Small intestine (tissue), 7 donors: Measurements from ENCODE around the gene MYO18B. TPM values are rescaled to one million over a fixed set of nuclear protein-coding genes. Genes with fewer than 3 reads are reported as not detected.
"Not testable (repeated sequence)": the region's sequence is repeated elsewhere in the genome, so short reads cannot be mapped to it uniquely, and the experiment has no call there.

ENCODE experiments used
- DNase-seq, 2 donors: peaks; one replicate each; pipeline versions ENCODE4 v3.0.0 to v3.0.0-alpha.2; 2013
- FAIRE-seq: peaks from 2 replicates; lab custom pipeline; 2012; peaks lifted over from hg19 to GRCh38; lab: Jason Lieb, UNC
- H3K27ac ChIP-seq, 3 donors: one replicate each; pipeline ENCODE4 v1.5.1; 2013; ENCODE audit warnings: low read length in 2 of 3, mild to moderate bottlenecking in 2 of 3, control low read depth in 1 of 3, inconsistent platforms in 1 of 3, low read depth in 1 of 3, moderate library complexity in 1 of 3
- H3K27me3 ChIP-seq, 3 donors: one replicate each; pipeline ENCODE4 v1.6.1; 2013; ENCODE audit warnings: low read length in 3 of 3, inconsistent platforms in 1 of 3; ENCODE audit not compliant: control insufficient read depth in 3 of 3, insufficient read depth in 3 of 3
- H3K36me3 ChIP-seq, 3 donors: one replicate each; pipeline ENCODE4 v1.6.1; 2013; ENCODE audit warnings: low read length in 3 of 3, inconsistent platforms in 1 of 3, low read depth in 1 of 3, mild to moderate bottlenecking in 1 of 3, moderate library complexity in 1 of 3; ENCODE audit not compliant: control insufficient read depth in 3 of 3, insufficient read depth in 2 of 3
- H3K4me1 ChIP-seq, 3 donors: one replicate each; pipeline ENCODE4 v1.6.1; 2013; ENCODE audit warnings: low read length in 2 of 3, inconsistent platforms in 1 of 3, low read depth in 1 of 3, mild to moderate bottlenecking in 1 of 3, moderate library complexity in 1 of 3; ENCODE audit not compliant: control insufficient read depth in 3 of 3, insufficient read depth in 2 of 3
- H3K4me3 ChIP-seq, 3 donors: one replicate each; pipeline ENCODE4 v1.5.1; 2013; ENCODE audit warnings: low read length in 3 of 3, control low read depth in 1 of 3, inconsistent platforms in 1 of 3, low read depth in 1 of 3, mild to moderate bottlenecking in 1 of 3, moderate library complexity in 1 of 3
- H3K9me3 ChIP-seq, 2 donors: one replicate each; pipeline ENCODE4 v1.6.1; 2013; ENCODE audit warnings: low read depth in 1 of 2, low read length in 1 of 2; ENCODE audit not compliant: control insufficient read depth in 2 of 2, insufficient read depth in 1 of 2
- WGBS, 3 donors: extraction: QIAGEN DNeasy Blood & Tissue Kit; methylation state at CpG; one replicate each; pipeline ENCODE4 v1.1.7; 2013; 5-methylcytosine and 5-hydroxymethylcytosine counted together
- polyA plus RNA-seq, 4 donors: library from polyadenylated mRNA; stranded (reverse) in 3 of 4; unstranded in 1 of 4; fragments of 200-250 nt in 3 of 4; fragments of 120-200 nt in 1 of 4; gene quantifications; one replicate each; pipeline versions ENCODE4 v1.2.1 to v1.2.3, GENCODE V29; 2013
- donor health status: healthy with polysubstance abuse.
- donor health status: control.
- donor health status: control.
- donor health status: Bipolar disorder and iron deficiency.
- donor health status: healthy.

Gene MYO18B
- polyA plus RNA-seq, 4 donors, result 0.01 to 1.1 (median 0.37) TPM

- H3K4me3 ChIP-seq, result no peak overlapping the region
- no peaks in the 10 kb centered on the region for H3K4me1 ChIP-seq
- no peaks in the 10 kb centered on the region for H3K36me3 ChIP-seq
- no peak for DNase-seq
- FAIRE-seq, result no peak
- WGBS, 3 donors, result 52 to 57% (median 54%) methylated on average over 9 of the region's 9 CpGs
- H3K27me3 ChIP-seq, result no peaks in the 10 kb centered on the region
- no peak overlapping the region for H3K27ac ChIP-seq
- H3K9me3 ChIP-seq, result no peaks in the 10 kb centered on the region
Measured at GRCh38 chr22:25970999-25971811, 229.2 kb downstream of the MYO18B start.

GRCh38 chr22:25972397-25972796 is 230.4 kb downstream of the MYO18B start:
- no peaks in the 10 kb centered on the region for H3K36me3 ChIP-seq
- H3K4me3 ChIP-seq, result no peak overlapping the region
- DNase-seq (no peak), FAIRE-seq (no peak)
- H3K9me3 ChIP-seq, result no peaks in the 10 kb centered on the region
- no peaks in the 10 kb centered on the region for H3K27me3 ChIP-seq
- no peaks in the 10 kb centered on the region for H3K4me1 ChIP-seq
- 71 to 78% (median 77%) methylated on average over 9 of the region's 9 CpGs for WGBS, 3 donors
- H3K27ac ChIP-seq, result no peak overlapping the region

- DNase-seq (no peak), FAIRE-seq (no peak)
- Histone ChIP-seq H3K36me3 (no peaks in the 10 kb centered on the region), H3K9me3 (no peaks in the 10 kb centered on the region), H3K27ac (no peak overlapping the region), H3K4me1 (no peaks in the 10 kb centered on the region), H3K27me3 (no peaks in the 10 kb centered on the region), H3K4me3 (no peak overlapping the region)
- WGBS, 3 donors, result 70 to 77% (median 70%) methylated on average over 1 of the region's 1 CpG
Measured at GRCh38 chr22:25976356-25976755, 234.4 kb downstream of the MYO18B start.

GRCh38 chr22:25979968-25980367 is 238.0 kb downstream of the MYO18B start:
- DNase-seq, result no peak
- H3K9me3 ChIP-seq, result no peaks in the 10 kb centered on the region
- H3K4me1 ChIP-seq, result no peaks in the 10 kb centered on the region
- no peaks in the 10 kb centered on the region for H3K36me3 ChIP-seq
- H3K4me3 ChIP-seq, result no peak overlapping the region
- no peaks in the 10 kb centered on the region for H3K27me3 ChIP-seq
- 40 to 64% (median 56%) methylated on average over 3 of the region's 3 CpGs for WGBS, 3 donors
- H3K27ac ChIP-seq, result no peak overlapping the region
- FAIRE-seq, result no peak

- not testable (repeated sequence) for H3K27me3 ChIP-seq, DNase-seq, H3K4me3 ChIP-seq, H3K27ac ChIP-seq, H3K4me1 ChIP-seq, H3K36me3 ChIP-seq, FAIRE-seq, H3K9me3 ChIP-seq
- WGBS, 3 donors, result 98 to 100% (median 100%) methylated on average over 1 of the region's 1 CpG
Measured at GRCh38 chr22:25984911-25985310, 242.9 kb downstream of the MYO18B start.

GRCh38 chr22:25987948-25988347 is 246.0 kb downstream of the MYO18B start:
- no peak for FAIRE-seq

GRCh38 chr22:25990940-25991339 is 249.0 kb downstream of the MYO18B start:
- no peaks in the 10 kb centered on the region for H3K4me1 ChIP-seq
- H3K27ac ChIP-seq, result no peak overlapping the region
- no peaks in the 10 kb centered on the region for H3K36me3 ChIP-seq
- 55 to 71% (median 68%) methylated on average over 8 of the region's 8 CpGs for WGBS, 3 donors
- H3K4me3 ChIP-seq, result no peak overlapping the region
- H3K27me3 ChIP-seq, result no peaks in the 10 kb centered on the region
- no peak for FAIRE-seq
- H3K9me3 ChIP-seq, result no peaks in the 10 kb centered on the region
- no peak for DNase-seq

More at GRCh38 chr22:25987948-25988347, 246.0 kb downstream of the MYO18B start:
- Histone ChIP-seq H3K4me3 (no peak overlapping the region), H3K4me1 (no peaks in the 10 kb centered on the region), H3K36me3 (no peaks in the 10 kb centered on the region), H3K27ac (no peak overlapping the region), H3K27me3 (no peaks in the 10 kb centered on the region), H3K9me3 (no peaks in the 10 kb centered on the region)
- 32 to 53% (median 38%) methylated on average over 8 of the region's 8 CpGs for WGBS, 3 donors
- no peak for DNase-seq

GRCh38 chr22:25992331-25992730 is 250.3 kb downstream of the MYO18B start:
- WGBS, 3 donors, result 75 to 81% (median 76%) methylated on average over 12 of the region's 12 CpGs
- no peaks in the 10 kb centered on the region for H3K36me3 ChIP-seq
- H3K27me3 ChIP-seq, result no peaks in the 10 kb centered on the region
- H3K4me1 ChIP-seq, result no peaks in the 10 kb centered on the region
- FAIRE-seq (no peak), DNase-seq (no peak)
- no peak overlapping the region for H3K27ac ChIP-seq
- no peak overlapping the region for H3K4me3 ChIP-seq
- no peaks in the 10 kb centered on the region for H3K9me3 ChIP-seq
